GM21515 (cell line): ENCODE results near the gene EBF3.

ENCODE experiments used
- ATAC-seq: cut with Tn5 transposase; IDR thresholded peaks from one replicate; pipeline ENCODE4 v1.9.1; 2021; ENCODE audit not compliant: unreplicated experiment

EBF3 gene

GRCh38 chr10:129877773-129878371 lies 86.2 kb downstream of the EBF3 start:
- no peak for ATAC-seq

GRCh38 chr10:129876838-129877237 lies 87.2 kb downstream of the EBF3 start:
- ATAC-seq = no peak

GRCh38 chr10:129875993-129876726 lies 87.9 kb downstream of the EBF3 start:
- no peak for ATAC-seq

DNA sequence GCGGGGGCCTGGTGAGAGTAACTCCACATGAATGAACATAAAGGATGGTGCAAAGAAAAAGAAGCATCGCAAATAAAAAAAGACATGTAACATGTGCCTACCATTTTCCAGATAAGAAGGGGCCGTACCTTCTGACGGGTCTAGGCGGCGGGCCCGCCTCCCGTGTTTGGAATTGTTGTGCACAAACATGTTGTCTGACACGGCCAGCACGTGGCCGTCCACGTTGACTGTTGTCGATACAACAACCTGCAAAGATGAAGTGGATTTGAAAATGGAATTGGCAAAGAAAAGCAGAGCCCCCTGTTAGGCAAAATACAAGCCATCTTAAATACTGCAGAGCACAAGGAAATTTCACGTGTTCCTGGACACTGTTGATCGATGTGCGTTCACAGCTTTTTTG lies 90.7 kb downstream of the EBF3 start:
- ATAC-seq = no peak

DNA sequence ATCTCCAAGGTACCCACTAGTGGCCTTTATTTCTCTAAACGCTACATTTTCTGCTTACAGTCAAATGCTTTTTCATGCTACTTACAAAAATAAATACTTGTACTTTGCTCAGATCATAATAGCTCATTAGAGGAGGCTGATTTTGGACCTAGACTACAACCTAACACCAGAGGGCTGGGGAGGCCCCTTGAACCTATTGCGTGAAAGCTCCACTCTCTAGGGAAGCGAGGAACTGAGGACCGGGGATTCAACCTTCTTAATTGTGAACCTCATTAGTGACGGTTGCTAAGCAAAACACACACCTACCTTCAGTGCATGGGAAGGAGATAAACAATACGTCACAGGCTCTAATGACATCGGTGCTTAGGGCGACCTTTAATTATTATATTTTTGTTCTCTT lies 92.1 kb downstream of the EBF3 start:
- ATAC-seq = no peak

GRCh38 chr10:129870961-129871621 lies 93.0 kb downstream of the EBF3 start:
- no peak for ATAC-seq

- ATAC-seq = no peak
Observed at GRCh38 chr10:129870474-129870757, 93.7 kb downstream of the EBF3 start.

- ATAC-seq = no peak
Observed at GRCh38 chr10:129869596-129870473, 94.2 kb downstream of the EBF3 start.

- no peak for ATAC-seq
Observed at GRCh38 chr10:129868449-129869035, 95.5 kb downstream of the EBF3 start.

DNA sequence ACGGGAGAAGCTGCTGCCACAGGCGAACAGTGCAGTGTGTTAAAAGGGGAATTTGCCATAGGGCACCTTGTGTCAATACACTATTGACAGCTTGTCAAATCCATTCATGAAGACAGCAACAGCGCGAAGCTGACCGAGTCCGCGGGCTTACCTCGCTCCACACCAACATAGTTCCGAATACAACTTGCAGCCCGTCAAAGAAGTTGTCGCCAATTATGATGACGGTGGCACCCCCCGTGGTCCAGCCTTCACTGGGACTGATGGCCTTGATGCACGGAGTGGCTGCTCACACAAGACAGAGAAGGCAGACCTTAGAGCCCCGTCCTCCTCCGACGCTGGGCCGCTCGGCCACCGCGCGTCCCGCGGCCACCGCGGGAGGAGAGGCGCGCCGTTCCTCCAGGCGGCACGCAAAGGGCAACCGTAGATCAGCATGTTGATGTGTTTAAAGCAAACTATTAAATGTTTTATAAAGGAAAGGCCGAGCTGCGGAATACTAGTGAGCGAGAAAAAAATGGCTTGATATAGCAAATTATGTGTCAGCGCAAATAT lies 96.4 kb downstream of the EBF3 start:
- ATAC-seq = no peak

- ATAC-seq = no peak
Observed at GRCh38 chr10:129866894-129867293, 97.2 kb downstream of the EBF3 start.

GRCh38 chr10:129865960-129866359 lies 98.1 kb downstream of the EBF3 start:
- ATAC-seq = no peak

DNA sequence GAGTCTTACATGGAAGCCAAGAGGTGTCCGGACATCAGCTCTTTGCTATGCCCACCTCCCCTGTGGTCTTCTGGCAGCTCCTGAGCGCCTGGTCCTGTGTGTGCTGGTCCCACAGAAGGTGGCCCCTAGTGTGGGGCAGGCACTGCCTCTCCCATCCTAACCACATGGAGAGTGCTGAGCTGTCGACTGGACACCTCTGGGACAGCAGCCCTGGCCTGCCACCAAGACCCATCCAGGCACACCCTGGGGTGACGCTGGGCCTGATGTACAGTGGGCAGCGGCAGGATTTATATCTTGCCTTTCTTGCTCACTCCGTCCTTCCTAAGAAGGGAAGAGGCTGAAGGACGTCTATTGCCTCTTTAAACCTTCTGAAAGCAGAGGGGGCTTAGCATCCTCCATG lies 98.7 kb downstream of the EBF3 start:
- no peak for ATAC-seq

DNA sequence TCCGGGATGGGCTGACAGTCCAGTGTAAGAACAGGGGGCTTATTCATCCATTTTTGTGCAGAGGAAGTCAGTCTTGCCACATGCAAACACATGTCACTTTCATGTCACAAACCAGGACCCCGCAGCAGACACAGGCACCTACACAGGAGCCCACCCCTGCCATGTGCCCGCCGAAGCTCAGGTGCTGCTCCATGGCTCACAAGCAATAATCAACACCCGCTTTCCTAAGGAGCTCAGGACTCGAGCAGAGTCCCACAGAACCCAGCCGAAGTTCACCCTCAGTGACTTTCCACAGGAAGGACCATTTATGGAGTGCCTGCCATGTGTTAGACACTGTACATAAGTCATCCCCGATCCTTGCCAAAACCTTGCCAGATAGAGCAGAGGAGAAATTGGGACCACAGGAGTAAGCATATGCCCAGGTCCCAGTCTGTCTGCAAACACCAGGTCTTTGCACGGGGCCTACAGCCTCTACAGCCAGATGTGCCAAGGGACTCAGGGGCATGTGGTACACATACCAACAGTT lies 99.4 kb downstream of the EBF3 start:
- ATAC-seq = no peak

DNA sequence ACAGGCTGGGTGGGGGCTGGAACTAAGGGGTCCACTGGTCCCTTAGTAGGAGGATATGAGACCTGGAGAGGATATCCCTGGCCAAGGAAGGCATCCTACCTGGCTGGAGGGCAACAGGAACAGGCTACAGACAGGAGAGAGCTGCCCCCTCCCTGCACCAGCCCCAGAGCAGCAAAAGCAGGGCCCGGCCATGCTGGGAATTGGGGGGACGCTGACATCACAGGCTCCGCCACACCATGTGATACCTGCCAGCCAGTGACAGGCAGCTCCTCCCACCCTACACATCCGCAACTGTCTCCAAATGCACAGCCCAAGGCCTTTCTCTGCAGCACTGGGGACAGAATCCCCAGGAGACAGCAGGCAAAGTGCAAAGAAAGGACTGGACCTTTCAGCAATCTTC lies 100.0 kb downstream of the EBF3 start:
- ATAC-seq = no peak

DNA sequence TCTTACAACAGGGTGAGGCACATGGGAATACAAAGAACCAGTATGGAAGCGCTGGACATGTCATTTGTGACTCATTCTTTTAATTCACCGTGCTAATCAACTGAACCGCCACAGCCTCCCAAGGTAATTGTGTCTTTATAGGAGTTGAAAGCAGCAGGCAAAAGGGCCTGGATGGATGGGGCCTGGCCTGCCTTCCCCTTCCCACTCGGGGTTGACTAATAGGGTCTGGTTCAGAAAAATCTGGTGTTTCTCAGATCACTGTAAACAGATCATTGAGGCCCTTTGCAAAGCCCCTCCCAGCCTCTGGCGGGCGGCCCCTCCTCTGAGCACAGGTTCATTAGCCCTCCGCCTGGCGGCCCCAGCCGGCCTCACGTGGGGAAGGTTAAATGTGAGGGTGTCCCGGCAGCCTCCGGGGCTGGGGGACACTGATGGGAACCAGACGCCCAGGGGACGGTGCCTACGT lies 100.8 kb downstream of the EBF3 start:
- no peak for ATAC-seq

DNA sequence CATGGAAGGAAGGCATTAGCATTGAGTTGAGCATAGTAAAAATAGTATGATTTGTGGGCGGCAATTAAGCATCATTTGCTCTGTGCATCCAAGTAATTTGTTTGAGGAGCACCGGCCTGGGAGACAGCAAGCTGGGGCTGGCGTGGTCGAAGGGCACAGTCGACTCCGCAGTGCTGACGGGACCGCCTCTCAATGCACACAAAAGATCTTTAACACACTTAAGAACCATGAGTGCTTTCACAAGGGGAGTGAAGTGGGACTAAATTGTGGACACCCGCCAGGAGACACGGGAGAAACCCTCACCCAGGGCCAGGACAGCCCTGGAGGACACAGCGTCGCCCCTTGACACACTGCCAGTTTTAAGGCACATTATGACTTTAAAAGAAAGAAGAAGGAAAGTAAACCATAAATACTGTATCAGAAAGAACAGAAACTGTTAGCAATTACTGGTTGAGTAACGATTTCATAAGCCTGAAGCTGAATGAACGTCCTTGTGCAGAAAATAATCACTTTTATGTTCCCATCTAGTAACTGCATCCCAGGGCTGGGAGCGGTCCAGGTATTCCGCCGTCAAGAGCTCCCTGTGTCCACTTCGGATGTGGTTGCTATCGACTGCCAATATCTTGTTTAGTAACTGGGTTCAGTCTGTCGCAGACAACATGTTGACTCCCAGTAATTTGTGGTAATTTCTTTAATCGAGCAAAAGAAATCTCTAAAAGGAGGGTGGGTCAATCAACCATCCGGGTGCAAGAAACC lies 102.1 kb downstream of the EBF3 start:
- no peak for ATAC-seq

GRCh38 chr10:129860396-129860795 lies 103.7 kb downstream of the EBF3 start:
- ATAC-seq = no peak

DNA sequence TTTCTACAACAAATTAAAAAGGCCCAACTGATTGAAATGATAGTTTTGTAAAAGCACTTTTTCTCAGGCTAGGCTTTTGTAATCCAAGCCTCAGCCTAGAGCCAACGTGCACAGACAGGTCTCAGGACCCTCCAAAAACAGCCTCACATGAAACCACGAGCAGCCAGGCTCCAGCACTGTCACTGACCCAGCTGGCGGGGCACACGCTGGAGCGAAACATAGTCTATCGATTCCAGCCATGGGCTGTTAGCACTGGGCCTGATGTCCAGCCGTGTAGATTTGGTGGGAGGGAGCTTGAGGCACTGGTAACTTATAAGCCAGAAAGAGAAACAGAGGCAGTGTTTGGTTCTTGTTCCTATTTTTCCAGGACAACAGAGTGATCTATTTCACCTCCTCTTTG lies 104.5 kb downstream of the EBF3 start:
- ATAC-seq = no peak
